Mammary epithelial cell (primary cell): Measurements from ENCODE around the gene CRYBG2.

Experiments used
- EZH2 ChIP-seq: IDR thresholded peaks from 2 replicates; pipeline ENCODE4 v1.6.1; 2012; ENCODE audit warnings: low read length, inconsistent platforms, borderline replicate concordance
- TF ChIP-seq, protein P1 (sequence below), 2 donors: IDR thresholded peaks in 1 of 2; conservative IDR thresholded peaks in 1 of 2; 2 replicates each; pipeline ENCODE4 v1.5.1; 2011 to 2012; ENCODE audit warnings: inconsistent platforms in 2 of 2, low read length in 2 of 2, mild to moderate bottlenecking in 2 of 2, control low read depth in 1 of 2, low read depth in 1 of 2; ENCODE audit not compliant: insufficient read depth in 1 of 2; ENCODE audit errors: extremely low read depth in 1 of 2

DNA sequence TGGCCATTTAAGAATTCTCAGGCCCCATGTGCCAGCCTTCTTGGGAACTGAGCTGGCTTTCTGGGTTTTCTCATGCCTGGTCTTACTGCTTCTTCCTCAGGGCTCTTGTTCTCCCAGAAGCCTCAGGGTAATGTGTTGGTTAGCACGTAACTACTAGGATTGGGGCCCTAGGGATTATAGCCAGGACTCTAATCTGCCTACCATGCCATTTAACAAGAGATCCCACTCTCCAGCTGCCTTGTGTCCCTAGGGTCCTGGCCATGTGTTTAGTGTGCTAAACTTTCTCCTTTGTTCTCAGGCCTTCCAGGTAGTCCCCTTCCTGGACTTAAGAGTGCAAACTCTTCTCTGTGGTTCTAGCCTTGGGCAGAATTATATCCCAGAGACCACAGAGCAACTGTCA is 76.2 kb downstream of the CRYBG2 start:
- TF ChIP-seq, protein P1, sequence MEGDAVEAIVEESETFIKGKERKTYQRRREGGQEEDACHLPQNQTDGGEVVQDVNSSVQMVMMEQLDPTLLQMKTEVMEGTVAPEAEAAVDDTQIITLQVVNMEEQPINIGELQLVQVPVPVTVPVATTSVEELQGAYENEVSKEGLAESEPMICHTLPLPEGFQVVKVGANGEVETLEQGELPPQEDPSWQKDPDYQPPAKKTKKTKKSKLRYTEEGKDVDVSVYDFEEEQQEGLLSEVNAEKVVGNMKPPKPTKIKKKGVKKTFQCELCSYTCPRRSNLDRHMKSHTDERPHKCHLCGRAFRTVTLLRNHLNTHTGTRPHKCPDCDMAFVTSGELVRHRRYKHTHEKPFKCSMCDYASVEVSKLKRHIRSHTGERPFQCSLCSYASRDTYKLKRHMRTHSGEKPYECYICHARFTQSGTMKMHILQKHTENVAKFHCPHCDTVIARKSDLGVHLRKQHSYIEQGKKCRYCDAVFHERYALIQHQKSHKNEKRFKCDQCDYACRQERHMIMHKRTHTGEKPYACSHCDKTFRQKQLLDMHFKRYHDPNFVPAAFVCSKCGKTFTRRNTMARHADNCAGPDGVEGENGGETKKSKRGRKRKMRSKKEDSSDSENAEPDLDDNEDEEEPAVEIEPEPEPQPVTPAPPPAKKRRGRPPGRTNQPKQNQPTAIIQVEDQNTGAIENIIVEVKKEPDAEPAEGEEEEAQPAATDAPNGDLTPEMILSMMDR (conservative IDR thresholded peaks at IDR 0.05 in 1 of 2, IDR thresholded peaks at IDR 0.05 in 1 of 2; ENCODE audit: extremely low read depth in 1 of 2, insufficient read depth in 1 of 2, low read depth in 1 of 2, low read length in 2 of 2): no peak
- no peak for TF ChIP-seq EZH2
